ENCODE measurements around the gene UFC1. TPM values are rescaled to one million over a fixed set of nuclear protein-coding genes. Genes with fewer than 3 reads are reported as not detected.

Gene UFC1
- total and polyA plus RNA-seq, 9 donors = 63.2 to 209 (median 107) TPM

DNA sequence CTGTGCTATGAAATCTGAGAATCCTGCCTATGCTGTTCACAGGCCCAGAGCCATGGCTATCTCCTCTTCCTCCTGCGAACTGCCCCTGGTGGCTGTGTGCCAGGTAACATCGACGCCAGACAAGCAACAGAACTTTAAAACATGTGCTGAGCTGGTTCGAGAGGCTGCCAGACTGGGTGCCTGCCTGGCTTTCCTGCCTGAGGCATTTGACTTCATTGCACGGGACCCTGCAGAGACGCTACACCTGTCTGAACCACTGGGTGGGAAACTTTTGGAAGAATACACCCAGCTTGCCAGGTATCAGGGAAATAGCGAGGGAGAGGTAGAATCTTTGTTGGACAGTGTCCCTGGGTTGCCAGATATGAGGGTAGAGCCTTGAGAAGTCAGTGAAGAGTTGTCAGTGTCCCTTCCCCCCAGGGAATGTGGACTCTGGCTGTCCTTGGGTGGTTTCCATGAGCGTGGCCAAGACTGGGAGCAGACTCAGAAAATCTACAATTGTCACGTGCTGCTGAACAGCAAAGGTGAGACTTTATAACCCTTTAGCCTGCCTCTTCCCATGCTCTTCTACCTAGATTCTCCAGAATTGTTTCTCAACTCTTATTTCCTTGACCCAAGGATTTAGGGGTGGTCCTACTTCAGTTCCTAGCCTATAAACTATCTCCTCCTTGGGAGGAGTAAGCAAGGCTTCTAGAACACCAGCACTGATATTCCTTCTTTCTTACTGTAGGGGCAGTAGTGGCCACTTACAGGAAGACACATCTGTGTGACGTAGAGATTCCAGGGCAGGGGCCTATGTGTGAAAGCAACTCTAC lies 34.5 kb upstream of the UFC1 start:
- intact Hi-C loops (cut with DNase I) = no loop called here
- Histone ChIP-seq H3K4me3 (peak overlapping the region; percentile 87), H3K9me3 (no peaks in the 10 kb centered on the region), H3K4me1 (ENCODE audit: insufficient read depth) (peaks cover 23% of the 10 kb centered on the region), H3K27ac (peak overlapping the region in 1 of 2 donors; percentile 16), H3K27me3 (no peaks in the 10 kb centered on the region), H3K36me3 (no peaks in the 10 kb centered on the region)
- TF ChIP-seq POLR2A (IDR thresholded peaks at IDR 0.05) = no peak
- TF ChIP-seq, protein P1, sequence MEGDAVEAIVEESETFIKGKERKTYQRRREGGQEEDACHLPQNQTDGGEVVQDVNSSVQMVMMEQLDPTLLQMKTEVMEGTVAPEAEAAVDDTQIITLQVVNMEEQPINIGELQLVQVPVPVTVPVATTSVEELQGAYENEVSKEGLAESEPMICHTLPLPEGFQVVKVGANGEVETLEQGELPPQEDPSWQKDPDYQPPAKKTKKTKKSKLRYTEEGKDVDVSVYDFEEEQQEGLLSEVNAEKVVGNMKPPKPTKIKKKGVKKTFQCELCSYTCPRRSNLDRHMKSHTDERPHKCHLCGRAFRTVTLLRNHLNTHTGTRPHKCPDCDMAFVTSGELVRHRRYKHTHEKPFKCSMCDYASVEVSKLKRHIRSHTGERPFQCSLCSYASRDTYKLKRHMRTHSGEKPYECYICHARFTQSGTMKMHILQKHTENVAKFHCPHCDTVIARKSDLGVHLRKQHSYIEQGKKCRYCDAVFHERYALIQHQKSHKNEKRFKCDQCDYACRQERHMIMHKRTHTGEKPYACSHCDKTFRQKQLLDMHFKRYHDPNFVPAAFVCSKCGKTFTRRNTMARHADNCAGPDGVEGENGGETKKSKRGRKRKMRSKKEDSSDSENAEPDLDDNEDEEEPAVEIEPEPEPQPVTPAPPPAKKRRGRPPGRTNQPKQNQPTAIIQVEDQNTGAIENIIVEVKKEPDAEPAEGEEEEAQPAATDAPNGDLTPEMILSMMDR (IDR thresholded peaks at IDR 0.05) = peak in 1 of 3 donors; percentile 11
- TF ChIP-seq EP300 (IDR thresholded peaks at IDR 0.05) = no peak
- 17 to 30% (median 23%) methylated on average over 10 of the region's 10 CpGs for WGBS, 3 donors
- DNase-seq = peak in 3 of 5 donors; percentile 49 to 69 (median 49)

- 82 to 91% (median 86%) methylated on average over 3 of the region's 3 CpGs for WGBS, 3 donors
- no peak for DNase-seq
- Histone ChIP-seq H3K27ac (no peak overlapping the region), H3K4me3 (no peak overlapping the region), H3K36me3 (no peaks in the 10 kb centered on the region), H3K27me3 (no peaks in the 10 kb centered on the region), H3K9me3 (no peaks in the 10 kb centered on the region), H3K4me1 (ENCODE audit: insufficient read depth) (peaks cover 17% of the 10 kb centered on the region)
- intact Hi-C loops (cut with DNase I) = no loop called here
- TF ChIP-seq, protein P1 (IDR thresholded peaks at IDR 0.05) = no peak
- TF ChIP-seq POLR2A (IDR thresholded peaks at IDR 0.05) (no peak), EP300 (IDR thresholded peaks at IDR 0.05) (no peak)
These were observed 32.6 kb upstream of the UFC1 start for GRCh38 chr1:161121042-161121650.

GRCh38 chr1:161121834-161122233 lies 31.9 kb upstream of the UFC1 start:
- H3K4me3 ChIP-seq = no peak overlapping the region
- peaks cover 13% of the 10 kb centered on the region for H3K4me1 ChIP-seq (ENCODE audit: insufficient read depth)
- TF ChIP-seq EP300 (IDR thresholded peaks at IDR 0.05) (no peak), POLR2A (IDR thresholded peaks at IDR 0.05) (no peak)
- TF ChIP-seq, protein P1 (IDR thresholded peaks at IDR 0.05) = no peak
- no peaks in the 10 kb centered on the region for H3K9me3 ChIP-seq
- H3K27me3 ChIP-seq = no peaks in the 10 kb centered on the region
- intact Hi-C loops (cut with DNase I) = no loop called here
- 76 to 78% (median 78%) methylated on average over 4 of the region's 4 CpGs for WGBS, 3 donors
- no peak for DNase-seq
- H3K36me3 ChIP-seq = no peaks in the 10 kb centered on the region
- H3K27ac ChIP-seq = no peak overlapping the region

DNA sequence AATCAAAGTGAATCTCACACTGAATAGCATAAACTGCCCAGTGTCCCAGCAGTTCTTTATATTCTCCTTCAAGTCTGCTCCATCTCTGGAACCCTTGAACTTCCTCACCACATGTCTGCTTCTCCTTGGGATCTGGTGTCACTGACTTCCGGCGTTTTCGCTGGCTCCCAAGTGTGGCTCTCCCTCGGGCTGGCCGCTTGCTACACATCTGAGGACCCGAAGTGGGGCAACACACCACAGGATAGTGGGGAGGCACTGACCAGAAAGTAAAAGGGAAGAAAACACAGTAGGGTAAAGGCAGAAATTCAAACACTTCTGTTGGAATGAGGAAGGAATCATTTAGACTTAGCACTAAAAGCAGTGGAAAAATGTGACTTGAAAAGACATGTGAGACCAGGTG lies 30.8 kb upstream of the UFC1 start:
- Histone ChIP-seq H3K36me3 (no peaks in the 10 kb centered on the region), H3K9me3 (no peaks in the 10 kb centered on the region), H3K4me1 (ENCODE audit: insufficient read depth) (peaks cover 13% of the 10 kb centered on the region), H3K27me3 (no peaks in the 10 kb centered on the region), H3K4me3 (no peak overlapping the region), H3K27ac (no peak overlapping the region)
- 77 to 80% (median 80%) methylated on average over 6 of the region's 6 CpGs for WGBS, 3 donors
- DNase-seq = no peak
- TF ChIP-seq, protein P1 (IDR thresholded peaks at IDR 0.05) = no peak
- no peak for TF ChIP-seq POLR2A (IDR thresholded peaks at IDR 0.05)
- intact Hi-C loops (cut with DNase I) = no loop called here
